ENCODE data around the gene MR1.
A peak's percentile ranks its signal among the peaks of the same experiment; 100 is the strongest.
"Not testable (repeated sequence)": the region's sequence is repeated elsewhere in the genome, so short reads cannot be mapped to it uniquely, and the experiment has no call there.

Gene MR1

DNA sequence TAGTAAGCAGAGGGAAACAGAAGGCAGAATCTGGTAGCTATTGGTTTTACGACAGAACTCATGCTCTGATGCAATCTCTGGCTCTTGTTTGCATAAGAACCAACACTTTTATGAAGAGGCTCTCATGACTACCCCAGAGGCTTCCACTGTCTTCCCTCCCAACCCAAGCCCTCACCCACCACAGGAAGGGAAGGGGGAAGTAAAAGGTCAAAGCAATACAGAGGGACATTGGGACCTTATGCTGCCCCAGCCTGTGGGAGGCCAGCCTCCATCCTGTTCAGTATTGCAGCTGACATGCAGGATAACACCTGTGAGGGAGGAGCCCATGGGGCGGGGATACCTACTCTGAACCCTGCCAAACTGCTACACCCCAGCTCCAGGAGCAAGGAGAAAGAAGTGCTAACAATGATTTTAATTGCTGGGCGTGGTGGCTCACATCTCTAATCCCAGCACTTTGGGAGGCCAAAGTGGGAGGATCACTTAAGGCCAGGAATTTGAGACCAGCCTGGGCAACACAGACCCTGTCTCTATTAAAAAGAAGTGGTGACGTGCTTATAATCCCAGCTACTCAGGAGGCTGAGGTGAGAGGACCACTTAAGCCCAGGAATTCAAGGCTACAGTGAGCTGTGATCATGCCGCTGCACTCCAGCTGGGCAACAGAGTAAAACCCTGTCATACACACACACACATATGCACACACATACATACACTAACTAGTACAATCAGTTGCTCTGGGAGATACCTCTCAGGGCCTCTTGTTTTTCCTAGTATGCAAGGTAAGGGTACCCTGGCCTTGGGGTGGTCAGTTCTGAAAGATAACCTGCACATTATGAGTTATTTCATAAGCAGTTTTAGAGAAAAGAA, 9.5 kb downstream of the MR1 start:
- H3K4me1 Mint-ChIP-seq (ENCODE audit: low read depth), result peaks cover 56% of the 10 kb centered on the region
- H3K4me3 Mint-ChIP-seq, result peak overlapping the region; percentile 25
- H3K27ac Mint-ChIP-seq, result peak overlapping the region; percentile 74
- H3K9me3 Mint-ChIP-seq, result no peaks in the 10 kb centered on the region
- H3K27me3 Mint-ChIP-seq, result no peaks in the 10 kb centered on the region
- H3K36me3 Mint-ChIP-seq (ENCODE audit: low read depth), result peaks cover 39% of the 10 kb centered on the region

DNA sequence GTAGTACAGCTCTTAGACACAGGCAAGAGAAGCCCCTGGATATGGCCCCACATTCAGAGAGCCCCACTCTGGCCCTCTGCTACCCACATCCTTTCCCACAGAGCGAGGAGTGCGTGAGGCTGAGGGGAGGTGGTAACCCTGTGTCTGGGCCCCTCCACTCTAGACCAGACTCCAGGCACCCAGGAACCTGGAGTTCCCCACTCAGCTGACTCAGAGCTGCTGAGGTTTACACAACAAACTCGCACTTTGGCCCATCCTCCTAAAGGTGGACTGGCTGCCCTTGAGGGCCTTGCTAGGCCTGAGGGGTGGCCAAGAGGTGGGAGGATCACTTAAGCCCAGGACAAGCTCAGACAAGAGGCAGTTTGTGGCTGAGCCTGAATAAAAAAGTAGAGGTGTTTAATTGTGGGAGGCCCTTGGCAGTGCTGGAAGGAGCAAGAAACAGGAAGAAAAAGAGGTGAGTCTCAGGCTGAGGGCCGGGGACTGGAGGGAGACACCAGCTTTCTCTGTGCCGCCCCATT, 10.7 kb downstream of the MR1 start:
- H3K27ac Mint-ChIP-seq, result peak overlapping the region; percentile 77
- H3K4me1 Mint-ChIP-seq (ENCODE audit: low read depth), result peaks cover 46% of the 10 kb centered on the region
- peaks cover 31% of the 10 kb centered on the region for H3K36me3 Mint-ChIP-seq (ENCODE audit: low read depth)
- no peaks in the 10 kb centered on the region for H3K27me3 Mint-ChIP-seq
- H3K9me3 Mint-ChIP-seq, result no peaks in the 10 kb centered on the region
- H3K4me3 Mint-ChIP-seq, result peak overlapping the region; percentile 27

DNA sequence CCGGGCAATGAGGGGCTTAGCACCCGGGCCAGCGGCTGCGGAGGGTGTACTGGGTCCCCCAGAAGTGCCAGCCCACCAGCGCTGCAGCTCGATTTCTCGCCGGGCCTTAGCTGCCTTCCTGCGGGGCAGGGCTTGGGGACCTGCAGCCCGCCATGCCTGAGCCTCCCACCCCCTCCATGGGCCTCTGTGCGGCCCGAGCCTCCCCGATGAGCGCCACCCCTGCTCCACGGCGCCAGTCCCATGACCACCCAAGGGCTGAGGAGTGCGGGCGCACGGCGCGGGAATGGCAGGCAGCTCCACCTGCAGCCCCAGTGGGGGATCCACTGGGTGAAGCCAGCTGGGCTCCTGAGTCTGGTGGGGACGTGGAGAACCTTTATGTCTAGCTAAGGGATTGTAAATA, 12.2 kb downstream of the MR1 start:
- H3K9me3 Mint-ChIP-seq, H3K27ac Mint-ChIP-seq, H3K4me3 Mint-ChIP-seq, H3K27me3 Mint-ChIP-seq: not testable (repeated sequence)
- peaks cover 26% of the 10 kb centered on the region for H3K36me3 Mint-ChIP-seq (ENCODE audit: low read depth)
- peaks cover 37% of the 10 kb centered on the region for H3K4me1 Mint-ChIP-seq (ENCODE audit: low read depth)

DNA sequence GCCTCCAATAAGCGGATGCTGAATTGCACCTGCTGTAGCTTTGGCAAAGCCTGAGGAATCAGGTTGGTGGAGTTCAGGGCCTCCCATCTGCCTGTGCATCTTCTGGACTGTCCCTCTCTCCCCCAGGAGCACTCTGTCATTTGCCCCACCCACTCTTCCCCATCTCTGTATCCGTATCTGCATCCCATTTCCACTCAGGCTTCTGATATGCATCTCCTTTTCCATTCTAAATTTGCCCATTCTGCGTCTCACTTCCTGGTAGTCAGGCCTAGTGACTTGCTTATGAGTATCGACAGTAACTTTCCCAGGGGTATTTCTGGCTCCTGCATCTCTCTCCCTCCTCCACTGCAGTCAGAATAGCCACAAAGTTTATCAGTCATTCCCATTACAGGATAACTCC, 15.6 kb downstream of the MR1 start:
- H3K27ac Mint-ChIP-seq, result no peak overlapping the region
- peaks cover 8% of the 10 kb centered on the region for H3K4me1 Mint-ChIP-seq (ENCODE audit: low read depth)
- H3K4me3 Mint-ChIP-seq, result no peak overlapping the region
- H3K9me3 Mint-ChIP-seq, result no peaks in the 10 kb centered on the region
- peaks cover 26% of the 10 kb centered on the region for H3K36me3 Mint-ChIP-seq (ENCODE audit: low read depth)
- no peaks in the 10 kb centered on the region for H3K27me3 Mint-ChIP-seq

DNA sequence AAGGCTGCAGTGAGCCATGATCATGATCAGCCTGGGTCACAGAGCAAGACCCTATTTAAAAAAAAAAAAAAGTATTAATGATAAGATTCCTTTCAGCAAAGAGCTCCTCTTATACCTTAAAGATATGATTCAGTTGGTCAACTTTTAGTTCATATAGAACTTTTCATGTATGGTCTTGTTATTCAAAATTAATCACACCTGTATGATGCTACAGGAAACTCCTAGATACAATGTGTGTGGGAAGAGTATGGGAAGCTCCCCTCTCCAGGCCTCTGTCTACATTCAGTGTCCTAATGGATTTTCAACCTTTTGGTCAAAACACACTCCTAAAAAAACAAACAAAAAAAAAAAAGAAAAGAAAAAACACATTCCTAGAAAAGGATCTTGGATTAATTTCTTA, 17.1 kb downstream of the MR1 start:
- H3K4me3 Mint-ChIP-seq, result no peak overlapping the region
- no peaks in the 10 kb centered on the region for H3K4me1 Mint-ChIP-seq (ENCODE audit: low read depth)
- H3K27ac Mint-ChIP-seq, result no peak overlapping the region
- H3K36me3 Mint-ChIP-seq (ENCODE audit: low read depth), result peaks cover 30% of the 10 kb centered on the region
- H3K9me3 Mint-ChIP-seq, result no peaks in the 10 kb centered on the region
- no peaks in the 10 kb centered on the region for H3K27me3 Mint-ChIP-seq

DNA sequence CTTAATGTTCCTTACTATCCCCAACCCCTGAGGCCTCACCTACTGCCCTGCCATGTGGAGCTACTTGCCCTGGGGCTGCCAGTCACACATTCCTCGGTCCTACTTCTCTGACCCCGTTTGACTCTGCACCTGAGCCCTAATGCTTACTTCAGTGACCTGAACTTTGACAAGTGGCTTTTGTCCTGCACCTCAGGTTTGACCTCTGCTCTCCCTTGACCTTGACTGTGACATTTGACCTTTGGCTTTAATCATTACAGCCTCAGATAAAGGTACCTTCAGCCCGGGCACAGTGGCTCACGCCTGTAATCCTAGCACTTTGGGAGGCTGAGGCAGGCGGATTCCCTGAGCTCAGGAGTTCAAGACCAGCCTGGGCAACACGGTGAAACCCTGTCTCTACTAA, 22.8 kb downstream of the MR1 start:
- H3K4me3 Mint-ChIP-seq, result no peak overlapping the region
- no peaks in the 10 kb centered on the region for H3K27me3 Mint-ChIP-seq
- peaks cover 4% of the 10 kb centered on the region for H3K4me1 Mint-ChIP-seq (ENCODE audit: low read depth)
- H3K9me3 Mint-ChIP-seq, result peaks cover 13% of the 10 kb centered on the region
- H3K27ac Mint-ChIP-seq, result no peak overlapping the region
- H3K36me3 Mint-ChIP-seq (ENCODE audit: low read depth), result peaks cover 36% of the 10 kb centered on the region

DNA sequence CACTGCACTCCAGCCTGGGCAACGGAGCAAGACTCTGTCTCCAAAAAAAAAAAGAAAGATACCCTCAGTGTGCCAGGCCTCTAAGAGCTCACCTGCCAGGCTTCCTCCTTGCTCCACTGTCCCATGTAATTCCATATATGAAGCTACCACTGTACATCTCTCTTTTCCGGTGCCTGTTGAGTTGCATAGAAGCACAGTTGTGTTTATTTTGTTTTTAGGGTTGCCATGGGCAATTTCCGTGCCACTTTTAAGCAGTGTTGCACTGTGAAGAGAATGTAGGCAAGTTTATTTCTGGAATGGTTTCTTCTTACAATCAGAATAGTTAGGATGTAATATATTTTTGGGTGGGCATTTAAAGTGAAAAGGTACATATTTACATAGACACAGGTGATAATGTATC, 23.3 kb downstream of the MR1 start:
- peaks cover 13% of the 10 kb centered on the region for H3K9me3 Mint-ChIP-seq
- H3K4me3 Mint-ChIP-seq, result no peak overlapping the region
- H3K27me3 Mint-ChIP-seq, result no peaks in the 10 kb centered on the region
- H3K36me3 Mint-ChIP-seq (ENCODE audit: low read depth), result peaks cover 35% of the 10 kb centered on the region
- no peak overlapping the region for H3K27ac Mint-ChIP-seq
- peaks cover 9% of the 10 kb centered on the region for H3K4me1 Mint-ChIP-seq (ENCODE audit: low read depth)

DNA sequence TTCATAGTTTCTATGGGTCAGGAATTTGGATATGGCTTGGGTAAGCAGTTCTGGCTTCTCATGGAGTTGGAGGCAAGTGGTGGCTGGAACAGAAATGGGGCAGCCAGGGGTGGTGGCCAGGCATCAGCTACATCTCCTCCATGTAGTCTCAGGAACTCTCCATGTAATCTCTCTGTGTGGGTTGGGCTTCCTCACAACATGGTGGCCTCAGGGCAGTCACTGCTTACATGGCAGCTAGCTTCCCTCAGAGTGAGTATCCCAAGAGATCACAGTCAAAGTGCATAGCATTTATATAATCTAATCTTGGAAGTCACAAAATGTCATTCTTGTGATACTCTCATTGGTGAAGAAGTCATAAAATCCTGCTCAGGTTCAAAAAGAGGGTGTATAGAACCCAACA, 25.7 kb downstream of the MR1 start:
- Mint-ChIP-seq H3K4me3 (no peak overlapping the region), H3K36me3 (ENCODE audit: low read depth) (peaks cover 31% of the 10 kb centered on the region), H3K27me3 (no peaks in the 10 kb centered on the region), H3K9me3 (peaks cover 13% of the 10 kb centered on the region), H3K27ac (no peak overlapping the region), H3K4me1 (ENCODE audit: low read depth) (peaks cover 30% of the 10 kb centered on the region)

DNA sequence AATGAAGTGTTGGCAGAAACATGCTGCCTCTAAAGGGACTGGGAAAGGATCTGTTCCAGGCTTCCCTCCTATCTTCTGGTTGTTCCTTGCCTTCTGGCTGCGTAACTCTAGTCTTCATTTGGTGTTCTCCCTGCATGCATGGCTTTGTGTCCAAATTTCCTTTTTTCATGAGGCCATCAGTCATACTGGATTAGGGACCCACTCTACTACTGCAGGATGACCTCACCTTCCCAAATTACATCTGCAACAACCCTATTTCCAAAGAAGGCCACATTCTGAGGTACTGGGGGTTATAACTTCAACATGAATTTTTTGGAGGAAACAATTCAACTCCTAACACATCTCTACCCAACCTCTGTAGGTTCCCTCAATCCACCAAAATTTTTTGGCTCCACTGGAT, 26.3 kb downstream of the MR1 start:
- no peak overlapping the region for H3K4me3 Mint-ChIP-seq
- H3K36me3 Mint-ChIP-seq (ENCODE audit: low read depth), result peaks cover 29% of the 10 kb centered on the region
- no peak overlapping the region for H3K27ac Mint-ChIP-seq
- H3K9me3 Mint-ChIP-seq, result peaks cover 13% of the 10 kb centered on the region
- peaks cover 30% of the 10 kb centered on the region for H3K4me1 Mint-ChIP-seq (ENCODE audit: low read depth)
- no peaks in the 10 kb centered on the region for H3K27me3 Mint-ChIP-seq

DNA sequence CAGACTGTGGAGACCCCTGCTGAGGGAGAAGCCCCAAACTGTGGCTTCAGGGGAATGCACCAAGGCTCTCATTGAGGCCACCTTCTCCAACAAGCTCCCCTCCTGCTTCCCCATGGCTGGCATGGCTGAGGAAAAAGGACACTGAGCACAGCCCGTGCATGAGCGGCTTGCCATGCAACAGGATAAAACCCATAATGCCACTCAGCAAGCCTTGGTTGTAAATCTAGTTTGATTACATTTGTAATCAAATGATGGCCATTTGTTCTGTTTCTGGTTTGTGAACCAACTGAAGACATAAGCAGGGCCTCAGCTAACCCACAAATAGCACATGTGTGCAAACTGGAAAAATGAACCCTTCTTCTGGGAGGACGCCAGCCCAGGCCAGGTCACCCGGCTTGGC, 27.2 kb downstream of the MR1 start:
- peaks cover 13% of the 10 kb centered on the region for H3K9me3 Mint-ChIP-seq
- peaks cover 30% of the 10 kb centered on the region for H3K4me1 Mint-ChIP-seq (ENCODE audit: low read depth)
- not testable (repeated sequence) for H3K4me3 Mint-ChIP-seq, H3K27ac Mint-ChIP-seq, H3K27me3 Mint-ChIP-seq
- H3K36me3 Mint-ChIP-seq (ENCODE audit: low read depth), result peaks cover 20% of the 10 kb centered on the region

DNA sequence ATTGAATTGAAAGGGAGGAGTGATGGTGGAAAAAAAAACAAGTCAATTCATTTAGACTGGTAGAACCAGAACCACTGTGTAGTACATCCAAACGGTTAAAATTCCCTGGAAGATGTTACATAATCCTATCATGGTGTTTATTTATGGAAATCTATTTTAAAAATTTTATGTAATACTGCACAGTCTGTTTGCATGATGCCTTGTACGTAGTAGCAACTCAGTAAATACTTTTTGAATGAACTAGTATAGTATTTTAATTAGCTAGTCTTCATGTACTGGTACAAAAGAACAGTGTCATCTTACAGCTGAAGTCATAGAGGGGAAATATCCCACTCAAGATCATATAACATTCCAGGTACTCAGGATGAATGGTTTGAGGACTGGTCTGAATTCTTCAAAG, 27.7 kb downstream of the MR1 start:
- Mint-ChIP-seq H3K36me3 (ENCODE audit: low read depth) (peaks cover 20% of the 10 kb centered on the region), H3K4me1 (ENCODE audit: low read depth) (peaks cover 30% of the 10 kb centered on the region), H3K4me3 (no peak overlapping the region), H3K9me3 (peaks cover 13% of the 10 kb centered on the region), H3K27me3 (no peaks in the 10 kb centered on the region), H3K27ac (no peak overlapping the region)

DNA sequence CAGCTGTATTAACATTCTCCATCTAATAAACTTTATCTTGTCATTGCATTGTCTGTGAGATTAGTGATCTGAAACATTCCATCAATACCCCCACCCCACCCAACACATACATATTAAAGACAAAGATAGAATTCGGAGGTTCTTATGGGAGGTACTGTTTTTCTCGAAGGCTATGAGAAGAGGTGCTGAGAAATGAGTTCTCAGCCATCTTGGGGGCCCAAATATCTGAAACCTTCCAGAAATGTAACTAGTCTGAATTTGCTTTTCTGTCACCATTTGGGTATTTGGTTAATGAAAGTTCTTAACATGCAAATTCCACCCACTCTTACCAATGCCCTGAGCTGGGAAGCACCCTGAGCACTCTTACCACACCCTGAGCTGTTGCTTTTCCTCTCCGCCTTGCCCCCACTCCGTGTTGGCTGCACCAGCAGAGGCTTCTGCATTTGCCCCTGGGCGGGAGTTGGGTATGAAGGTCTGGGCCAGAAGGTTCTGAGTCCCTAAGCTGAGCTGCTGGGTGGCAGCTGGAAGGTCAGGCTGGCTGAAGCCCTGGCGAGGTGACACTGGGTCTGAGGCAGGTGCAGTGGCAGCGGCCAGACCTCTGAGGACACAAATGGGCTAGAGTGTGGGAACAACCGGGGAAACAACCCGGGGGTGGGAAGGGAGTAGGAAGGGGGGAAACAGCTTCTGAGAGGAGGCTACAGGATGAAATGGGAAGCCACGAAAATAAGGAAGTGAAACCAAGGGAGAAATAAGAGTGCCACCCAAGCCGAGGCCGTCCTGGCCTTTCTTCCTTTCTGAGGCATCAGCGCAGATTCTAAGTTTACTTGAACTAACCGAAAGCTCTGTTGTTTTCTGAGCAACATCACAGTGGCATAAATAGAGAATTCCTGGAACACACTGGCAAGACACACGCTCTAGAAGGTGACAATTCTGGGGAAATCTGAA, 28.4 kb downstream of the MR1 start:
- peaks cover 13% of the 10 kb centered on the region for H3K9me3 Mint-ChIP-seq
- H3K36me3 Mint-ChIP-seq (ENCODE audit: low read depth), result peaks cover 18% of the 10 kb centered on the region
- peak overlapping the region; percentile 91 for H3K27ac Mint-ChIP-seq
- no peaks in the 10 kb centered on the region for H3K27me3 Mint-ChIP-seq
- H3K4me1 Mint-ChIP-seq (ENCODE audit: low read depth), result peaks cover 30% of the 10 kb centered on the region
- peak overlapping the region; percentile 74 for H3K4me3 Mint-ChIP-seq

DNA sequence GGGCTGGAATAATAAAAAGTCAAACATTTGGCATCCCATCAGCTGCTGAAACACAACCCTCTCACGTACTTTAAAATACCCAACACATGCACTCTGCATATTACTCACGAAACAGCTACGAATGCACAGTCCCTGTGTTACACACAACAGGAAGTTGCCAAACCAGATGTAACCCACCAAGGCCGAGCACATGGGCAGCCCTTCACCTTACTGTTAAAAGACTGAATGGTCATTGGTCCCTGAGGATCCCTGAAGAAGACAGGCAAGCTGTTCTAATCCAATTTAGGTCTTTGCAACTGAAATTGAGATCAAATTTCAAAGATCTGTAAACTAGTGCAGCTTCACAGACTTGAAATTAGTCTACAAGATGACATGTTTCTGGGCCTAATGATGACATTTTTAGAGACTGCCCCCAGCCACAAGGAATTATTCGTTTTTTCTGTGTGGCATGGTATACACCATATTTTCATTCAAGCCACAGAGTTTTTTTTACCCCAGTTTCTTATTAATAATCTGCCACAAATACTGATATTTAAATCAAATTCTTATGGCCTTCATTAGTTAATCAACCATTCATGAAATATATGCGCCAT, 29.1 kb downstream of the MR1 start:
- Mint-ChIP-seq H3K4me1 (ENCODE audit: low read depth) (peaks cover 30% of the 10 kb centered on the region), H3K9me3 (peaks cover 13% of the 10 kb centered on the region), H3K4me3 (peak overlapping the region; percentile 74), H3K27me3 (no peaks in the 10 kb centered on the region), H3K27ac (peak overlapping the region; percentile 91), H3K36me3 (ENCODE audit: low read depth) (peaks cover 15% of the 10 kb centered on the region)

DNA sequence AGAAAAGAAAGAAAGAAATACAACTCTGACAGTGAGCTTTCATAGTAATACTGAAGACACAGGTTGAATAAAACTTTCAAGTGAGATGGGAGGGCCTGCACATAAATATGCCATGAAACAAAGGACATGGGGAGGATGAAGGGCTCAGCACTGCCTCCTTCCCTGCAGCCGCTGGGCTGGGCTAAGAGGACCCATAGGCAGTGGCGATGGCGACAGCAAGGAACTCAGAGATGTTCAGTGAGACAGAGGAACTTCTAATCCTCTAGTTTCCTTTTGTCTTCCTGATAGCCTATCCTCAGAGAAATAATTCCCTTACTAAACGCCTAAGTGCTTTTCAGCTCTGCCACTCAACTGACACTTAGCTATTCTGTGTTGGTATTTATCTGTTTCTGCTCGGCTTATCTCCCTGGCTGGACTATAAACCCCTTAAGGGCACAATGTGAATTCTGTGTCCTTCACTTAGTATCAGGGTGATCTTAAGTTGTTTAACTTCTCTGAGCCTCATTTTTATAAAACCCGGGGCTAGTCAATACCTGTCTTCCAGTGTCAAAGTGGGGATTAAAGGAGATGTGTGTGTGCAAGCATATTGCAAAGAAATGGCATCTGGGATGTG, 30.3 kb downstream of the MR1 start:
- Mint-ChIP-seq H3K4me3 (no peak overlapping the region), H3K9me3 (peaks cover 11% of the 10 kb centered on the region), H3K36me3 (ENCODE audit: low read depth) (peaks cover 12% of the 10 kb centered on the region), H3K27ac (peak overlapping the region; percentile 37), H3K4me1 (ENCODE audit: low read depth) (peaks cover 30% of the 10 kb centered on the region), H3K27me3 (no peaks in the 10 kb centered on the region)
